Endodermal cell (in vitro differentiated cells): ENCODE measurements around the gene DNAJC10. TPM values are rescaled to one million over a fixed set of nuclear protein-coding genes. Genes with fewer than 3 reads are reported as not detected.

Source experiments
- DNase-seq: peaks from one replicate; pipeline ENCODE4 v3.0.0-alpha.2; 2017
- H3K27ac ChIP-seq: 2 replicates; pipeline ENCODE4 v1.5.1; 2013; ENCODE audit warnings: mild to moderate bottlenecking, low read depth, low read length, moderate library complexity
- H3K27me3 ChIP-seq: 2 replicates; pipeline ENCODE4 v1.6.1; 2013; ENCODE audit warnings: mild to moderate bottlenecking, low read length, moderate library complexity; ENCODE audit not compliant: insufficient read depth, control insufficient read depth, poor library complexity, severe bottlenecking
- H3K36me3 ChIP-seq: 2 replicates; pipeline ENCODE4 v1.7.0; 2013; ENCODE audit warnings: mild to moderate bottlenecking, low read length, moderate library complexity; ENCODE audit not compliant: control insufficient read depth, insufficient read depth
- H3K4me1 ChIP-seq: one replicate; pipeline ENCODE4 v1.7.0; 2013; ENCODE audit warnings: low read length; ENCODE audit not compliant: control insufficient read depth, insufficient read depth
- H3K4me3 ChIP-seq: 2 replicates; pipeline ENCODE4 v1.5.1; 2013; ENCODE audit warnings: mild to moderate bottlenecking, low read length, moderate library complexity
- H3K9ac ChIP-seq: 2 replicates; pipeline ENCODE4 v1.6.1; 2013; ENCODE audit warnings: mild to moderate bottlenecking, low read length, moderate library complexity; ENCODE audit not compliant: poor library complexity, severe bottlenecking; ENCODE audit errors: extremely low read depth
- H3K9me3 ChIP-seq: 2 replicates; pipeline ENCODE4 v1.6.1; 2013; ENCODE audit warnings: mild to moderate bottlenecking, low read length, moderate library complexity; ENCODE audit not compliant: control insufficient read depth
- H3K27ac Mint-ChIP-seq: 2 replicates; pipeline ENCODE4 v1.8.0; 2020; ENCODE audit warnings: mixed read lengths
- H3K27me3 Mint-ChIP-seq: 2 replicates; pipeline ENCODE4 v1.8.0; 2021; ENCODE audit warnings: mild to moderate bottlenecking, mixed read lengths; ENCODE audit not compliant: insufficient read depth
- H3K36me3 Mint-ChIP-seq: 2 replicates; pipeline ENCODE4 v1.8.0; 2020; ENCODE audit warnings: low read depth, mixed read lengths
- H3K4me1 Mint-ChIP-seq: 2 replicates; pipeline ENCODE4 v1.8.0; 2020; ENCODE audit warnings: mixed read lengths
- H3K4me3 Mint-ChIP-seq: 2 replicates; pipeline ENCODE4 v1.8.0; 2020; ENCODE audit warnings: mild to moderate bottlenecking, moderate library complexity, mixed read lengths
- H3K9me3 Mint-ChIP-seq: 2 replicates; pipeline ENCODE4 v1.8.0; 2020; ENCODE audit warnings: mild to moderate bottlenecking, mixed read lengths
- WGBS, 2 experiments: methylation state at CpG; one replicate each; pipeline versions ENCODE4 v1.1.5 to v1.1.7; 2013; ENCODE audit warnings: missing lambda C conversion rate in 2 of 2, mixed read lengths in 1 of 2; ENCODE audit not compliant: insufficient coverage in 1 of 2, insufficient read length in 1 of 2; 5-methylcytosine and 5-hydroxymethylcytosine counted together
- total RNA-seq, 2 donors: library from RNA; stranded (reverse); fragmentation: NEBNext Ultra II Directional in 1 of 2; extraction: Animal tissue kit (Norgen Biotek cat#: 25700) in 1 of 2; gene quantifications; 2 replicates in 1 of 2; 3 replicates in 1 of 2; pipeline ENCODE4 v1.2.1, GENCODE V29; 2021
- TF ChIP-seq, protein P1 (sequence below): fragments of 200-600 bp; sonication (generic); conservative IDR thresholded peaks from 2 replicates; pipeline ENCODE4 v1.5.0; 2021; ENCODE audit warnings: antibody characterized with exemption, mild to moderate bottlenecking

The DNAJC10 gene
- total RNA-seq, 2 donors from 2014 or later: 212 to 232 TPM

DNA sequence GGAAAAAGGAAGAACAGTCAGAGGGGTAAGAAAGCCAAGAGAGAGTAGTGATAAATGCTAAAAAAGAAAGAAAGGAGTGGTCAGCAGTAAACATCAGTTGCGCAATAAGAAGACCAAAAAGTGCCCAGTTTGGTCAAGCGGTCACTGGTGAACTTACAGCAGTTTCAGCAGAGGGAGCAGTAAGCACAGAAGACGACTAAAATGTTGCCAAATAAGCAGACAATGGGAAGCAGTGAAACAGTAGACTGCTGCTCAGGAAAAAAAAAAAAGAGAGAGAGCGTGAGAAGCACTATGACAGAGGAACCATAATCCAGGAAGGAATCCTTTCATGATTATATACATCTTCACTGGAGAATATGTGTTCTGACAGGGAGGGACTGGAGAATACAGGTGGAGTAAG lies 45.8 kb downstream of the DNAJC10 start:
- Mint-ChIP-seq H3K9me3 (no peaks in the 10 kb centered on the region), H3K27me3 (no peaks in the 10 kb centered on the region), H3K4me3 (peak overlapping the region; percentile 3), H3K36me3 (peaks cover 38% of the 10 kb centered on the region), H3K4me1 (peaks cover 40% of the 10 kb centered on the region), H3K27ac (peak overlapping the region; percentile 7)
- WGBS, 2 experiments: 88 to 97% methylated on average over 3 to 4 of the region's 4 CpGs
- Histone ChIP-seq H3K9me3 (no peaks in the 10 kb centered on the region), H3K9ac (no peak overlapping the region), H3K27ac (no peak overlapping the region), H3K4me3 (peak overlapping the region; percentile 37), H3K27me3 (no peaks in the 10 kb centered on the region), H3K4me1 (peaks cover 6% of the 10 kb centered on the region), H3K36me3 (peaks cover 76% of the 10 kb centered on the region)
- DNase-seq: no peak
- TF ChIP-seq, protein P1, sequence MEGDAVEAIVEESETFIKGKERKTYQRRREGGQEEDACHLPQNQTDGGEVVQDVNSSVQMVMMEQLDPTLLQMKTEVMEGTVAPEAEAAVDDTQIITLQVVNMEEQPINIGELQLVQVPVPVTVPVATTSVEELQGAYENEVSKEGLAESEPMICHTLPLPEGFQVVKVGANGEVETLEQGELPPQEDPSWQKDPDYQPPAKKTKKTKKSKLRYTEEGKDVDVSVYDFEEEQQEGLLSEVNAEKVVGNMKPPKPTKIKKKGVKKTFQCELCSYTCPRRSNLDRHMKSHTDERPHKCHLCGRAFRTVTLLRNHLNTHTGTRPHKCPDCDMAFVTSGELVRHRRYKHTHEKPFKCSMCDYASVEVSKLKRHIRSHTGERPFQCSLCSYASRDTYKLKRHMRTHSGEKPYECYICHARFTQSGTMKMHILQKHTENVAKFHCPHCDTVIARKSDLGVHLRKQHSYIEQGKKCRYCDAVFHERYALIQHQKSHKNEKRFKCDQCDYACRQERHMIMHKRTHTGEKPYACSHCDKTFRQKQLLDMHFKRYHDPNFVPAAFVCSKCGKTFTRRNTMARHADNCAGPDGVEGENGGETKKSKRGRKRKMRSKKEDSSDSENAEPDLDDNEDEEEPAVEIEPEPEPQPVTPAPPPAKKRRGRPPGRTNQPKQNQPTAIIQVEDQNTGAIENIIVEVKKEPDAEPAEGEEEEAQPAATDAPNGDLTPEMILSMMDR: peak; percentile 21

DNA sequence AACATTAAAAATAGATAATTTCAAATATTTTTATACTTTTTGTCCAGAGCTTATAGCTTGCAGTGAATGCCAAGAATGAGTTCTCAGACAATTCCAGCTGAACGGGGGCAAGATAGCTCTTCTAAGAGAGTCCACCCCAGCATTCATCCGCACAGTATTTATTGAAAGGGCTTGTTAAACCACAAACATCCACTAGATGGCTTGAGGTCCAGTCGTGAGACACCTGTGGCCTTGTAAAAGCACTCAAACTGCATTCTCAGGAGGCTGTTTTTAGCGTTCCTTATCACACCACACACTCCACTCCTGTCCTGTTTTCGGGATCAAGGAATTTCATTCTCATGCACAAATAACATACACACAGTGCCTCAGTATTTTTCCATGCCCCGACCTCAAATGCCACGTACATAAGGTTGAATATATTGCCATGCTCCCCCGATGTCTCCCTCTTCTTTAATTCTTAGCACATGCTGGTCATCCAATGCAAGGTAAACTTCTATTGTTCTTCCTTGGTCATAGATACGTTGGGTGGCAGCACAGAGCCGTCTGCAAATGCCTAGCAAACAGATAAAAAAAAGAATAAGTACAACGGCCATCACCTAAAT lies 47.4 kb downstream of the DNAJC10 start:
- DNase-seq: peak; percentile 64
- Mint-ChIP-seq H3K4me1 (peaks cover 53% of the 10 kb centered on the region), H3K27ac (no peak overlapping the region), H3K4me3 (no peak overlapping the region), H3K27me3 (no peaks in the 10 kb centered on the region), H3K36me3 (peaks cover 41% of the 10 kb centered on the region), H3K9me3 (peaks cover 6% of the 10 kb centered on the region)
- H3K27me3 ChIP-seq: no peaks in the 10 kb centered on the region
- no peak overlapping the region for H3K9ac ChIP-seq
- H3K27ac ChIP-seq: no peak overlapping the region
- peaks cover 70% of the 10 kb centered on the region for H3K36me3 ChIP-seq
- peaks cover 2% of the 10 kb centered on the region for H3K9me3 ChIP-seq
- H3K4me3 ChIP-seq: no peak overlapping the region
- peaks cover 6% of the 10 kb centered on the region for H3K4me1 ChIP-seq
- 67 to 72% methylated on average over 9 to 11 of the region's 11 CpGs for WGBS, 2 experiments
- TF ChIP-seq, protein P1: peak; percentile 78

DNA sequence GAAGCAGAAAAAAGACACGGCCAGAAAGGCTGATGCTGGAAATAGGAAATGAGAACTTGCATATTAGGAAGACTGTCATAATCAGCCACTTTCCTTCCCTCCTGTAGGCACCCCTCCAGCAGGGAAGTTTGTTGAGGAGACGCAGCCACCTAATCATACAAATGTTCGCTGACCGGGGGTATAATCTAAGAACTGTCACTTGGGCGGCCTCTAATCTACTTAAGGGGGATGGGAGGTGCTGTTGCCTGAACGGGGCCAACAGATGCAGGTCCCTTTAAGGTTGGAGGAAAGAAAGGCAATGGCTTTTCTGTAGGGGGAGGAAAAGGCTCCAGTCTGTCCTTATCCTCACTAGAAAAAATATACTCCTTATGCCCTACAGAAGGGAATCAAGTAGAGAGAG lies 50.6 kb downstream of the DNAJC10 start:
- peaks cover 62% of the 10 kb centered on the region for H3K36me3 Mint-ChIP-seq

More for the DNA sequence above, 50.6 kb downstream of the DNAJC10 start:
- H3K4me3 Mint-ChIP-seq: no peak overlapping the region
- TF ChIP-seq, protein P1: no peak
- H3K4me3 ChIP-seq: no peak overlapping the region
- H3K27ac ChIP-seq: no peak overlapping the region
- WGBS, 2 experiments: 74 to 86% methylated on average over 4 to 6 of the region's 6 CpGs
- H3K27me3 ChIP-seq: no peaks in the 10 kb centered on the region
- H3K9ac ChIP-seq: no peak overlapping the region
- H3K4me1 Mint-ChIP-seq: peaks cover 35% of the 10 kb centered on the region
- H3K4me1 ChIP-seq: no peaks in the 10 kb centered on the region
- H3K9me3 Mint-ChIP-seq: peaks cover 38% of the 10 kb centered on the region
- H3K27me3 Mint-ChIP-seq: no peaks in the 10 kb centered on the region
- no peak overlapping the region for H3K27ac Mint-ChIP-seq
- peaks cover 53% of the 10 kb centered on the region for H3K36me3 ChIP-seq
- DNase-seq: no peak
- H3K9me3 ChIP-seq: peaks cover 11% of the 10 kb centered on the region
